ENCODE results near the gene PITPNB.

GRCh38 chr22:27886843-27887151 lies 32.3 kb downstream of the PITPNB start:
- TF ChIP-seq CTCF (conservative IDR thresholded peaks at IDR 0.05; ENCODE audit: low read depth, low read length): no peak
- no peak for TF ChIP-seq EZH2 (IDR thresholded peaks at IDR 0.05; ENCODE audit: borderline replicate concordance, low read depth, low read length, poor library complexity, severe bottlenecking)
